Measurements from ENCODE around the gene SELENOV.

- TF ChIP-seq POLR2A (IDR thresholded peaks at IDR 0.05; ENCODE audit: low read length), result no peak
- TF ChIP-seq GATA1 (IDR thresholded peaks at IDR 0.05; ENCODE audit: low read depth, low read length), result no peak
Observed at GRCh38 chr19:39471756-39472536, 43.0 kb upstream of the SELENOV start.
